ENCODE data around the gene MYO5B. TPM values are rescaled to one million over a fixed set of nuclear protein-coding genes. Genes with fewer than 3 reads are reported as not detected.

MYO5B gene
- polyA plus RNA-seq, 1 experiment, result 0.18 TPM

GRCh38 chr18:49844903-49845302, 350.0 kb downstream of the MYO5B start:
- DNase-seq (ENCODE audit: low read depth), result no peak
- ChIA-PET CTCF (interaction anchor here (1.0 to 9.4 kb wide), 3 partner anchors 10 to 334 kb away, joined by 3 to 76 read pairs (median 3); no protein-coding TSS in a partner anchor), POLR2A (no interaction called here)
- no peak overlapping the region for H3K4me3 ChIP-seq (ENCODE audit: low read depth, low read length)
- TF ChIP-seq CTCF (IDR thresholded peaks at IDR 0.05; ENCODE audit: insufficient read depth, low read depth, low read length), result no peak
- H3K27me3 ChIP-seq (ENCODE audit: control insufficient read depth, insufficient read depth, low read length), result 0 out of 2 replicates have a peak, but pooled peaks cover 2% of the 10 kb centered on the region
- H3K36me3 ChIP-seq (ENCODE audit: control insufficient read depth, insufficient read depth, low read length), result no peaks in the 10 kb centered on the region

- Histone ChIP-seq H3K4me3 (ENCODE audit: low read depth, low read length) (no peak overlapping the region), H3K36me3 (ENCODE audit: control insufficient read depth, insufficient read depth, low read length) (no peaks in the 10 kb centered on the region), H3K27me3 (ENCODE audit: control insufficient read depth, insufficient read depth, low read length) (0 out of 2 replicates have a peak, but pooled peaks cover 2% of the 10 kb centered on the region)
- POLR2A ChIA-PET, result no interaction called here
- CTCF ChIA-PET, result interaction anchor here (9.4 kb wide), 1 partner anchor 16 kb away, joined by 76 read pairs; no protein-coding TSS in a partner anchor
- DNase-seq (ENCODE audit: low read depth), result no peak
- no peak for TF ChIP-seq CTCF (IDR thresholded peaks at IDR 0.05; ENCODE audit: insufficient read depth, low read depth, low read length)
Measured at GRCh38 chr18:49843778-49844625, 350.9 kb downstream of the MYO5B start.

GRCh38 chr18:49843131-49843530, 351.8 kb downstream of the MYO5B start:
- no peak for TF ChIP-seq CTCF (IDR thresholded peaks at IDR 0.05; ENCODE audit: insufficient read depth, low read depth, low read length)
- H3K4me3 ChIP-seq (ENCODE audit: low read depth, low read length), result no peak overlapping the region
- H3K27me3 ChIP-seq (ENCODE audit: control insufficient read depth, insufficient read depth, low read length), result no peaks in the 10 kb centered on the region
- no peak for DNase-seq (ENCODE audit: low read depth)
- CTCF ChIA-PET, result interaction anchor here (9.4 kb wide), 1 partner anchor 17 kb away, joined by 76 read pairs; no protein-coding TSS in a partner anchor
- H3K36me3 ChIP-seq (ENCODE audit: control insufficient read depth, insufficient read depth, low read length), result no peaks in the 10 kb centered on the region
- POLR2A ChIA-PET, result no interaction called here

GRCh38 chr18:49842656-49843055, 352.3 kb downstream of the MYO5B start:
- Histone ChIP-seq H3K36me3 (ENCODE audit: control insufficient read depth, insufficient read depth, low read length) (no peaks in the 10 kb centered on the region), H3K27me3 (ENCODE audit: control insufficient read depth, insufficient read depth, low read length) (no peaks in the 10 kb centered on the region), H3K4me3 (ENCODE audit: low read depth, low read length) (no peak overlapping the region)
- no peak for TF ChIP-seq CTCF (IDR thresholded peaks at IDR 0.05; ENCODE audit: insufficient read depth, low read depth, low read length)
- ChIA-PET POLR2A (no interaction called here), CTCF (interaction anchor here (1.1 to 1.3 kb wide), 2 partner anchors 18 to 332 kb away, joined by 3 to 4 read pairs; no protein-coding TSS in a partner anchor)
- DNase-seq (ENCODE audit: low read depth), result no peak
